HepG2 (cell line): ENCODE measurements around the gene ANKS1B. TPM values are rescaled to one million over a fixed set of nuclear protein-coding genes. Genes with fewer than 3 reads are reported as not detected.

Experiments
- ATAC-seq: fragments of 200-7000 bp; cut with Tn5 transposase; 3 replicates; pipeline ENCODE4 v1.9.1; 2020; ENCODE audit warnings: mild to moderate bottlenecking, moderate library complexity
- BruUV-seq: library from RNA; stranded (reverse); fragments of 400-500 nt; replicated peaks from 2 replicates; lab custom pipeline; 2021; lab: Mats Ljungman, UMichigan
- CTCF ChIA-PET: fragments of 300-600 bp; formaldehyde crosslinking; extraction: SDS; loops from one replicate; lab custom pipeline; 2021; ENCODE audit warnings: low total read pairs, inconsistent platforms, low intra/inter-chr PET ratio; lab: Yijun Ruan, JAX
- POLR2A ChIA-PET: fragments of 350-600 bp; sonication (Branson Sonifier 250); formaldehyde crosslinking; loops from one replicate; lab custom pipeline; 2020; ENCODE audit warnings: antibody characterized with exemption, inconsistent platforms; lab: Yijun Ruan, JAX
- DNase-seq: peaks from one replicate; pipeline ENCODE4 v3.0.0-alpha.2; 2015; ENCODE audit warnings: low spot score
- FAIRE-seq: peaks from 3 replicates; lab custom pipeline; 2011; peaks lifted over from hg19 to GRCh38; lab: Jason Lieb, UNC
- H2AFZ ChIP-seq: one replicate; pipeline ENCODE4 v1.6.1; 2011; ENCODE audit warnings: low read length, inconsistent platforms
- H3K27ac ChIP-seq: fragments of 300-600 bp; 3 replicates; pipeline ENCODE4 v1.8.0; 2011; ENCODE audit warnings: mixed run types, mild to moderate bottlenecking, mixed read lengths, low read length, inconsistent platforms; ENCODE audit not compliant: insufficient read depth; ENCODE audit errors: extremely low read length
- H3K27me3 ChIP-seq, 2 experiments: fragments of 200-600 bp in 1 of 2; 2 replicates in 1 of 2; 3 replicates in 1 of 2; pipeline versions ENCODE4 v1.6.0 to v1.8.0; 2011; ENCODE audit warnings: low read length in 2 of 2, mild to moderate bottlenecking in 2 of 2, moderate library complexity in 2 of 2, inconsistent platforms in 1 of 2; ENCODE audit not compliant: insufficient read depth in 2 of 2, control insufficient read depth in 1 of 2
- H3K36me3 ChIP-seq, 2 experiments: fragments of 200-600 bp in 1 of 2; replicated peaks in 1 of 2; 2 replicates in 1 of 2; 3 replicates in 1 of 2; pipeline versions ENCODE4 v1.5.1 to v1.8.0; 2011; ENCODE audit warnings: low read length in 2 of 2, inconsistent platforms in 1 of 2; ENCODE audit not compliant: insufficient read depth in 2 of 2, control insufficient read depth in 1 of 2
- H3K4me1 ChIP-seq: 2 replicates; pipeline ENCODE4 v1.5.1; 2012; ENCODE audit warnings: low read length, inconsistent platforms; ENCODE audit not compliant: insufficient read depth
- H3K4me2 ChIP-seq: 2 replicates; pipeline ENCODE4 v1.6.0; 2011; ENCODE audit warnings: low read depth, low read length, inconsistent platforms
- H3K4me3 ChIP-seq, 3 experiments: fragments of 200-600 bp in 1 of 3; sonication (generic), shearing (Covaris generic) in 1 of 3; replicated peaks in 1 of 3; 2 replicates each; pipeline ENCODE4 v1.5.1; 2011 to 2016; ENCODE audit warnings: low read length in 3 of 3, inconsistent platforms in 2 of 3, low read depth in 2 of 3, mild to moderate bottlenecking in 2 of 3, control low read depth in 1 of 3, mixed read lengths in 1 of 3; ENCODE audit not compliant: insufficient read depth in 1 of 3
- H3K79me2 ChIP-seq: one replicate; pipeline ENCODE4 v1.6.1; 2011; ENCODE audit warnings: low read length, inconsistent platforms; ENCODE audit not compliant: insufficient read depth
- H3K9ac ChIP-seq: 2 replicates; pipeline ENCODE4 v1.6.0; 2011; ENCODE audit warnings: mild to moderate bottlenecking, low read depth, low read length, inconsistent platforms; ENCODE audit not compliant: insufficient read depth
- H3K9me3 ChIP-seq: 2 replicates; pipeline ENCODE4 v1.5.1; 2012; ENCODE audit warnings: mild to moderate bottlenecking, low read length
- H4K20me1 ChIP-seq: 2 replicates; pipeline ENCODE4 v1.6.0; 2011; ENCODE audit warnings: inconsistent platforms, mild to moderate bottlenecking, low read length, moderate library complexity; ENCODE audit not compliant: insufficient read depth
- HNF1A ChIP-seq, 2 experiments: sonication (generic) in 1 of 2; formaldehyde crosslinking in 1 of 2; IDR thresholded peaks; 2 replicates each; pipeline versions ENCODE4 v1.4.0 to v1.6.1; 2016 to 2020; ENCODE audit warnings: borderline replicate concordance in 1 of 2, low read depth in 1 of 2, mild to moderate bottlenecking in 1 of 2, missing genetic modification reagents in 1 of 2
- HOXA7 ChIP-seq: sonication (generic); formaldehyde crosslinking; IDR thresholded peaks from 2 replicates; pipeline ENCODE4 v1.8.1; 2022; ENCODE audit warnings: mild to moderate bottlenecking, missing genetic modification reagents, moderate library complexity
- MEIS2 ChIP-seq: sonication (generic); formaldehyde crosslinking; IDR thresholded peaks from 2 replicates; pipeline ENCODE4 v1.9.0; 2021; ENCODE audit warnings: mild to moderate bottlenecking, missing genetic modification reagents
- PAWR ChIP-seq: sonication (generic); formaldehyde crosslinking; IDR thresholded peaks from 2 replicates; pipeline ENCODE4 v1.4.0; 2020; ENCODE audit warnings: missing genetic modification reagents, mild to moderate bottlenecking, borderline replicate concordance
- PLSCR1 ChIP-seq: sonication (generic); formaldehyde crosslinking; IDR thresholded peaks from 2 replicates; pipeline ENCODE4 v1.5.0; 2020; ENCODE audit warnings: missing genetic modification reagents, mild to moderate bottlenecking, borderline replicate concordance
- SETDB1 ChIP-seq: sonication (generic); formaldehyde crosslinking; IDR thresholded peaks from 2 replicates; pipeline ENCODE4 v1.5.1; 2020; ENCODE audit warnings: missing genetic modification reagents, mild to moderate bottlenecking, borderline replicate concordance
- SOX6 ChIP-seq, 2 experiments: fragments of 450-650 bp in 1 of 2; sonication (generic) in 1 of 2; formaldehyde crosslinking in 1 of 2; IDR thresholded peaks; 2 replicates each; pipeline versions ENCODE4 v1.4.0 to v1.6.1; 2017 to 2020; ENCODE audit warnings: antibody characterized with exemption in 1 of 2, mild to moderate bottlenecking in 1 of 2, missing genetic modification reagents in 1 of 2
- ZNF235 ChIP-seq: sonication (generic); formaldehyde crosslinking; IDR thresholded peaks from 2 replicates; pipeline ENCODE4 v1.8.1; 2023; ENCODE audit warnings: mild to moderate bottlenecking, missing genetic modification reagents, borderline replicate concordance
- ZNF282 ChIP-seq: fragments of 450-650 bp; IDR thresholded peaks from 2 replicates; pipeline ENCODE4 v1.6.1; 2018; ENCODE audit not compliant: partially characterized antibody
- ZNF644 ChIP-seq: IDR thresholded peaks from 2 replicates; pipeline ENCODE4 v1.6.1; 2016; ENCODE audit warnings: low read depth
- ZSCAN9 ChIP-seq: IDR thresholded peaks from 2 replicates; pipeline ENCODE4 v1.6.1; 2016; ENCODE audit warnings: borderline replicate concordance
- WGBS: methylation state at CpG from one replicate; pipeline ENCODE4 v1.1.6; 2017; ENCODE audit warnings: low lambda C conversion rate; 5-methylcytosine and 5-hydroxymethylcytosine counted together
- in situ Hi-C: cut with HindIII; loops from 2 replicates; pipeline ENCODE4 v1.10.0; 2017; ENCODE audit warnings: low pct_unique_long_range_greater_than_20kb; ENCODE audit not compliant: extremely low pct_ligation_motif_present
- intact Hi-C: fragments of 100-400 bp; cut with micrococcal nuclease; formaldehyde crosslinking; loops from one replicate; pipeline ENCODE4 v1.10.0; 2022; ENCODE audit not compliant: unreplicated experiment
- polyA plus RNA-seq, 8 experiments: library from polyadenylated mRNA; depleted of rRNA in 3 of 8; stranded (reverse) in 7 of 8; unstranded in 1 of 8; fragments of >200 nt; fragmentation: Illumina TruSeq in 4 of 8; extraction: Trizol in 4 of 8; gene quantifications; 2 replicates each; pipeline versions ENCODE4 v1.2.1 to v1.2.3, GENCODE V29; 2011 to 2016; ENCODE audit warnings: low read depth in 4 of 8, missing spikeins in 1 of 8, mixed read lengths in 1 of 8; ENCODE audit not compliant: insufficient read depth in 1 of 8
- total RNA-seq, 5 experiments: library from RNA; depleted of rRNA; stranded (reverse); fragments of >200 nt; fragmentation: Illumina TruSeq; extraction: Trizol; gene quantifications; 2 replicates each; pipeline ENCODE4 v1.2.3, GENCODE V29; 2016; ENCODE audit warnings: low read depth in 1 of 5
- TF ChIP-seq, protein P1 (sequence below): IDR thresholded peaks from 2 replicates; pipeline ENCODE4 v1.6.1; 2016; ENCODE audit warnings: missing compliant biosample characterization, missing genetic modification reagents, borderline replicate concordance

ANKS1B gene
- total and polyA plus RNA-seq, 2 of the 13 experiments (the other 11 are each of a cell fraction or from before 2014, with no cell fraction given), result 0.15 TPM; not detected in 1

DNA sequence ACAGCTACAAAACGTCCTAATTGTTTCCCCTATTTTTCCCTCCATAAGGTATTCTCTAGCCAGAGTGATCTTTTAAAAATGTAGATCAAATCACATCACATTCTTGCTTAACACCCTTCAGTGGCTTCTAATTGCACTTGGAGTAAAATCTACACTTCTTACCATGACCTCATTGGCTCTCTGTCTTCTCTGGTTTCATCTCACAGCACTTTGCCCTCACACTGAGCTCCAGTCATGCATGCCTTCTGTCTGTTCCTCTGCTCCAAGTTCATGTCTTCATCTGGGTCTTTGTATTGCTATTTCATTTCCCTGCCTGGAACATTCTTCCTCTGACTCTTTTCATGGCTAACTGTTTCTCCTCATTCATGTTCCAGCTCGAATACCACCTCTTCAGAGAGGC lies 557.6 kb downstream of the ANKS1B start (continued):
- no peak for TF ChIP-seq PLSCR1
- TF ChIP-seq HNF1A (IDR thresholded peaks at IDR 0.05; ENCODE audit: low read depth), result no peak
- TF ChIP-seq HNF1A (CRISPR knock-in tag; IDR thresholded peaks at IDR 0.05; ENCODE audit: borderline replicate concordance), result no peak

DNA sequence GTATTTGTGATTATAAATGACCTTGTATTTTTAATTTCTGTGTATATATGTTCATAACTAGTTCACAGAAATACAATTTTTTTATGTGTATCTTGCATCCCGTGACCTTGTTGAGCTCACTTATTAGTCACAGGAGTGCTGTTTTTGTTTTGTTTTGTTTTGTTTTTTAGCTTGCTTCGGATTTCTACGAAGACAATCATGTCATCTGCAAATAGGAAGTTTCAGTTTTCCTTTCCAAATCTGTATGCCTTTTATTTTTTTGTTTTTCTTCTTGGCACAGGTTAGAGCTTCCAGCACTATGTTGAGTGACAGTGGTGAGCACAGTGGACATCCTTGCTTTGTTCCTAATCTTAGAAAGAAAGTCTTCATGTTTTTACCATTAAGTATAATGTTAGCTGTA lies 566.4 kb downstream of the ANKS1B start:
- no peak for ATAC-seq
- no peak overlapping the region for H3K4me2 ChIP-seq
- H4K20me1 ChIP-seq, result no peaks in the 10 kb centered on the region
- in situ Hi-C loops, result no loop called here
- TF ChIP-seq HOXA7 (CRISPR knock-in tag), result no peak
- TF ChIP-seq ZNF235 (CRISPR knock-in tag), result no peak
- TF ChIP-seq SETDB1 (CRISPR knock-in tag), result no peak
- TF ChIP-seq SOX6 (IDR thresholded peaks at IDR 0.05), result no peak
- no peak for TF ChIP-seq SOX6 (CRISPR knock-in tag; IDR thresholded peaks at IDR 0.05)
- no peak for TF ChIP-seq PAWR (CRISPR knock-in tag)
- TF ChIP-seq ZNF282, result no peak
- TF ChIP-seq, protein P1, sequence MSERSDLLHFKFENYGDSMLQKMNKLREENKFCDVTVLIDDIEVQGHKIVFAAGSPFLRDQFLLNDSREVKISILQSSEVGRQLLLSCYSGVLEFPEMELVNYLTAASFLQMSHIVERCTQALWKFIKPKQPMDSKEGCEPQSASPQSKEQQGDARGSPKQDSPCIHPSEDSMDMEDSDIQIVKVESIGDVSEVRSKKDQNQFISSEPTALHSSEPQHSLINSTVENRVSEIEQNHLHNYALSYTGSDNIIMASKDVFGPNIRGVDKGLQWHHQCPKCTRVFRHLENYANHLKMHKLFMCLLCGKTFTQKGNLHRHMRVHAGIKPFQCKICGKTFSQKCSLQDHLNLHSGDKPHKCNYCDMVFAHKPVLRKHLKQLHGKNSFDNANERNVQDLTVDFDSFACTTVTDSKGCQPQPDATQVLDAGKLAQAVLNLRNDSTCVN (CRISPR knock-in tag), result no peak
- no peak for TF ChIP-seq ZSCAN9
- TF ChIP-seq MEIS2 (CRISPR knock-in tag), result no peak
- TF ChIP-seq ZNF644 (CRISPR knock-in tag), result no peak
- TF ChIP-seq, all 625 proteins: peak for 0
- intact Hi-C loops, result no loop called here
- H3K36me3 ChIP-seq, result no peaks in the 10 kb centered on the region
- FAIRE-seq (no peak), DNase-seq (no peak)
- H3K9ac ChIP-seq, result no peak overlapping the region
- H3K4me3 ChIP-seq, result no peak overlapping the region
- H3K27me3 ChIP-seq, result no peaks in the 10 kb centered on the region
- 0% methylated on average over 3 of the region's 3 CpGs for WGBS
- POLR2A ChIA-PET, result no interaction called here
- H3K9me3 ChIP-seq, result no peaks in the 10 kb centered on the region
- CTCF ChIA-PET, result no interaction called here
- no peak overlapping the region for H2AFZ ChIP-seq
- H3K79me2 ChIP-seq, result no peaks in the 10 kb centered on the region
- no TSS peak for BruUV-seq
- H3K27ac ChIP-seq, result no peak overlapping the region
- no peaks in the 10 kb centered on the region for H3K4me1 ChIP-seq
